SK-N-MC (cell line): ENCODE data around the gene PLA2R1.

Source experiments
- DNase-seq: peaks from one replicate; pipeline ENCODE4 v3.0.0-alpha.2; 2011; ENCODE audit warnings: low read depth, low spot score
- H3K27ac ChIP-seq: fragments of 200-600 bp; sonication (generic); 2 replicates; pipeline ENCODE4 v1.5.1; 2016; ENCODE audit warnings: mixed run types
- H3K36me3 ChIP-seq: fragments of 200-600 bp; sonication (generic); 2 replicates; pipeline ENCODE4 v1.6.1; 2017; ENCODE audit warnings: antibody characterized with exemption, low read length, mixed read lengths; ENCODE audit not compliant: insufficient read depth
- H3K4me3 ChIP-seq: fragments of 200-600 bp; sonication (generic); 2 replicates; pipeline ENCODE4 v1.5.1; 2016
- H3K9ac ChIP-seq: fragments of 200-600 bp; sonication (generic); 2 replicates; pipeline ENCODE4 v1.8.0; 2017; ENCODE audit warnings: mixed run types, mixed read lengths; ENCODE audit not compliant: insufficient read length
- H3K9me3 ChIP-seq: fragments of 200-600 bp; sonication (generic); 2 replicates; pipeline ENCODE4 v1.6.1; 2017; ENCODE audit warnings: low read depth, mild to moderate bottlenecking, antibody characterized with exemption, low read length, moderate library complexity, mixed read lengths
- EZH2 ChIP-seq: fragments of 200-600 bp; sonication (generic); IDR thresholded peaks from one replicate; pipeline ENCODE4 v1.6.1; 2017; ENCODE audit warnings: antibody characterized with exemption
- FOXP2 ChIP-seq: optimal IDR thresholded peaks from 2 replicates; pipeline ENCODE3; 2011; ENCODE audit warnings: mild to moderate bottlenecking, moderate library complexity; ENCODE audit not compliant: insufficient read depth; ENCODE audit errors: extremely low read length, control extremely low read depth
- POLR2AphosphoS5 ChIP-seq: IDR thresholded peaks from 2 replicates; pipeline ENCODE4 v1.6.1; 2012; ENCODE audit warnings: mild to moderate bottlenecking, low read depth, low read length, borderline replicate concordance

The PLA2R1 gene

DNA sequence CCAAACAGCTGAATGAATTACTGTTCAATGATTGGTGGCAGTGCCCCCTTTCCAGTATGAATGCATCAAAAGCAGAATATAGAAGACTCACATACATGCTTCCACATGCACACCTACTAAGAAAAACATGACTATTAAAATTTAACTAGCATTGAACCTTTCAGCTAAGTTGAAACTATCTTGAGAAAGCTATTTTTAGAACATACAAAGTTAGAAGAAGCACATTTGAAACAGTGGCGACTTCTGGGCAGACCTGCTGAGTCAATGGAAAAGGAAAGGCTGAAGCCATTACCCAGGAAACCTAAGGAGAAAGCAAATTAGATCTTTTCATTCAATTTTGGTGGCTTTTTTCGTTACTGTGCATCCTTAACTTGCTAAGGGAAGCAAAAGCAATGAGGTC is 55.9 kb downstream of the PLA2R1 start:
- no peak overlapping the region for H3K9ac ChIP-seq
- no peak overlapping the region for H3K4me3 ChIP-seq
- H3K27ac ChIP-seq = no peak overlapping the region
- no peaks in the 10 kb centered on the region for H3K9me3 ChIP-seq
- H3K36me3 ChIP-seq = no peaks in the 10 kb centered on the region
- TF ChIP-seq EZH2 (no peak), FOXP2 (no peak), POLR2AphosphoS5 (no peak)
- no peak for DNase-seq

- Histone ChIP-seq H3K9me3 (no peaks in the 10 kb centered on the region), H3K36me3 (no peaks in the 10 kb centered on the region), H3K4me3 (no peak overlapping the region), H3K27ac (no peak overlapping the region), H3K9ac (no peak overlapping the region)
- no peak for DNase-seq
- TF ChIP-seq POLR2AphosphoS5 (no peak), FOXP2 (no peak), EZH2 (no peak)
These were observed 56.5 kb downstream of the PLA2R1 start for GRCh38 chr2:160005908-160006307.

DNA sequence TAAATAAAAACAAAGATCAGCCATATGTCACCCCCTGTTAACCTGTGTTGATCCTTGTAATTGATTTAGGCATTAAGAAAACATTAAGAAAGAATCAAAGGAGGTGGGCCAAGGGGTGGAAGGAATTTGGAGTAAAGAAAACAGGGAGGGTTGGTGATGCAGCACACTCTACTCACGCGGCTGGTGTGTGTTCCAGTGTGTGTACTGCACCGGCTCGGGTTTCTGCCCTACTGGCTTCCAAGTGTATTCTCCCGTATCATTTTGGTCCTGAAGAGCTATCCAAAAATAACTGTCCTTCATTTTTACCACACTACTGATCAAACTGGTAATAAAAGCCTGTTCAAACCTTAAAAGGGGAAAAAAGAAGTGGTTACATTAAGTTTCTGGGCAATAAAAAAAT is 56.9 kb downstream of the PLA2R1 start:
- no peaks in the 10 kb centered on the region for H3K9me3 ChIP-seq
- H3K27ac ChIP-seq = no peak overlapping the region
- DNase-seq = no peak
- TF ChIP-seq POLR2AphosphoS5 = no peak
- TF ChIP-seq FOXP2 = no peak
- no peak for TF ChIP-seq EZH2
- no peak overlapping the region for H3K4me3 ChIP-seq
- no peak overlapping the region for H3K9ac ChIP-seq
- H3K36me3 ChIP-seq = no peaks in the 10 kb centered on the region

DNA sequence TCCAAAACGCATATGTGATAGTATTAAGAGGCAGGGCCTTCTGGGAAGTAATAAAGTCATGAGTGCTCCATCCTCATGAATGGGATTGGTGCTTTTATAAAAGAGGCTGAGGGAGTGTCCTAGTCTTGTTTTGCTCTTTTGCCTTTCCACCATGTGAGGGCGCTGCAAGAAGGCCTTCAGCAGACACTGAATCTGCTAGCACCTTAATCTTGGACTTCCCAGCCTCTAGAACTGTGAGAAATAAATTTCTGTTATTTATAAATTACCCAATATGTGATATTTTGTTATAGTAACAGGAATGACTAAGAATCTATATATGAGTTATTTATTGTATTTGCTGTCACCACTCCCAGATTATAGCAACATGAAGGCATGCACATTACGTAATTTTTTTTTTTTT is 63.5 kb downstream of the PLA2R1 start:
- Histone ChIP-seq H3K9me3 (no peaks in the 10 kb centered on the region), H3K4me3 (no peak overlapping the region), H3K36me3 (no peaks in the 10 kb centered on the region), H3K9ac (no peak overlapping the region), H3K27ac (no peak overlapping the region)
- DNase-seq = no peak
- TF ChIP-seq FOXP2 (no peak), POLR2AphosphoS5 (no peak), EZH2 (no peak)

- TF ChIP-seq POLR2AphosphoS5 = no peak
- no peak for TF ChIP-seq FOXP2
- no peak for TF ChIP-seq EZH2
- H3K36me3 ChIP-seq = no peaks in the 10 kb centered on the region
- no peak overlapping the region for H3K9ac ChIP-seq
- H3K27ac ChIP-seq = no peak overlapping the region
- H3K4me3 ChIP-seq = no peak overlapping the region
- DNase-seq = no peak
- no peaks in the 10 kb centered on the region for H3K9me3 ChIP-seq
These were observed 64.2 kb downstream of the PLA2R1 start for GRCh38 chr2:159998243-159998642.

DNA sequence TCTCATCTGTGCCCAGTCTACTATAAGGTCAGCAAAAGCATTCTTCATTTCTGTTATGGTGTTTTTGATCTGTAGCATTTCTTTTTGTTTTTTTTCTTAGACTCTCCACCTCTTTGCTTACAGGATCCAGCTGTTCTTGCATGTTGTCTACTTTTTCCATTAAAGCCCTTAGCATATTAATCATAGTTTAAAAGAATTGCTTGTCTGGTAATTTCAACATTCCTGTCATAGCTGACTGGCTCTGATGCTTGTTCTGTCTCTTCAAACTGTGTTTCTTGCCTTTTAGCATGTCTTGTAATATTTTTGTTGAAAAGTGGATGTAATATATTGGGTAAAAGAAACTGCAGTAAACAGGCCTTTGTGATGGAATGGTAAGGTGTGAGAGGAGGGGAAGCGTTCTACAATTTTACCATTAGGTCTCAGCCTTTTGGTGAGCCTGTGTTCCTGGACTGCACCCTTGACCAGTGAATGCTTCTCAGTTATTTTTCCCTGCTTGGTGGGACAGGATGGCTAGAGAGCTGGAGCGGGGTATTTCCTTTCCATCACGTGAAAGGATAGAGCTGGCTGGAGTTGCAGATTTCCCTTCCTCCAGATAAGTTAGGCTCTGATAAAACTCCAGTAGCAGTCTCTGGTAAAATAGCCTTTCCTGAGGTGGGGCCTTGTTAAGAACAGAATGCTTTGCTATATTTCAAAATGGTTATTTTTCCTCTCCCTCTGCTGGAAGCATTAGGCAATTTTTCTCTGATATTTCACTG is 65.4 kb downstream of the PLA2R1 start:
- H3K4me3 ChIP-seq = no peak overlapping the region
- H3K36me3 ChIP-seq = no peaks in the 10 kb centered on the region
- no peak for DNase-seq
- H3K9me3 ChIP-seq = no peaks in the 10 kb centered on the region
- TF ChIP-seq FOXP2 (no peak), POLR2AphosphoS5 (no peak), EZH2 (no peak)
- H3K9ac ChIP-seq = no peak overlapping the region
- H3K27ac ChIP-seq = no peak overlapping the region

DNA sequence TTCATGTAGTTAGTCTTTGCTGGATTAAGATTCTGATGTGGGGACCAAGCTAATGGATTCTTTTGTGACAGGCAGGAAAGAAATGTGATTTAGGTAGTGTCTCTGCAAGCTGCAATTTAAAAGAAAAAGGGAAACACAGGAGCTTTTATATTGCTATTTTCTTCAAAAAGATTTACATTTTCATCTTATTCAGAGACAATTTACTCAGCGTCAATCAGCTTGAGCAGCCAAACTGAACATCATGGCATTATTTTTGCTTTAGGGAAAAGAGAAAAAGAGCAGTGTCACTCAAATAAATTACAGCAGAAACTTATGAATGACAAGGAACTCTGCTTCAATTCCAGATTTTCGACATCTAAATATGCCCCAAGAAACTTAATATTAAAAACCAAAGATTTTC is 67.4 kb downstream of the PLA2R1 start:
- H3K9me3 ChIP-seq = no peaks in the 10 kb centered on the region
- H3K9ac ChIP-seq = no peak overlapping the region
- no peak for TF ChIP-seq EZH2
- TF ChIP-seq POLR2AphosphoS5 = no peak
- TF ChIP-seq FOXP2 = no peak
- no peaks in the 10 kb centered on the region for H3K36me3 ChIP-seq
- no peak overlapping the region for H3K4me3 ChIP-seq
- no peak for DNase-seq
- no peak overlapping the region for H3K27ac ChIP-seq

GRCh38 chr2:159989249-159989648 is 73.2 kb downstream of the PLA2R1 start:
- H3K27ac ChIP-seq = no peak overlapping the region
- H3K4me3 ChIP-seq = no peak overlapping the region
- no peak for TF ChIP-seq EZH2
- no peak for TF ChIP-seq POLR2AphosphoS5
- TF ChIP-seq FOXP2 = no peak
- H3K9ac ChIP-seq = no peak overlapping the region
- H3K9me3 ChIP-seq = no peaks in the 10 kb centered on the region
- H3K36me3 ChIP-seq = no peaks in the 10 kb centered on the region
- no peak for DNase-seq
